ENCODE data around the gene SBK2. TPM values are rescaled to one million over a fixed set of nuclear protein-coding genes. Genes with fewer than 3 reads are reported as not detected.

The SBK2 gene
- total and polyA plus RNA-seq, 12 donors = 0.39 to 14.1 (median 2.0) TPM

GRCh38 chr19:55525289-55526101 is 11.4 kb downstream of the SBK2 start:
- 26 to 30% methylated on average over 29 of the region's 29 CpGs for WGBS, 2 donors
- no peaks in the 10 kb centered on the region for H3K36me3 ChIP-seq
- intact Hi-C loops (cut with DNase I) = no loop called here
- H3K4me3 ChIP-seq = no peak overlapping the region
- H3K9me3 ChIP-seq = no peaks in the 10 kb centered on the region
- peak overlapping the region in 5 of 10 donors; percentile 12 to 52 (median 39) for H3K27ac ChIP-seq
- H3K27me3 ChIP-seq = peaks cover 0 to 9% (median 0%) of the 10 kb centered on the region in 7 donors
- no peak for DNase-seq
- ATAC-seq = peak in 5 of 8 donors; percentile 9 to 36 (median 19)
- TF ChIP-seq, protein P1, sequence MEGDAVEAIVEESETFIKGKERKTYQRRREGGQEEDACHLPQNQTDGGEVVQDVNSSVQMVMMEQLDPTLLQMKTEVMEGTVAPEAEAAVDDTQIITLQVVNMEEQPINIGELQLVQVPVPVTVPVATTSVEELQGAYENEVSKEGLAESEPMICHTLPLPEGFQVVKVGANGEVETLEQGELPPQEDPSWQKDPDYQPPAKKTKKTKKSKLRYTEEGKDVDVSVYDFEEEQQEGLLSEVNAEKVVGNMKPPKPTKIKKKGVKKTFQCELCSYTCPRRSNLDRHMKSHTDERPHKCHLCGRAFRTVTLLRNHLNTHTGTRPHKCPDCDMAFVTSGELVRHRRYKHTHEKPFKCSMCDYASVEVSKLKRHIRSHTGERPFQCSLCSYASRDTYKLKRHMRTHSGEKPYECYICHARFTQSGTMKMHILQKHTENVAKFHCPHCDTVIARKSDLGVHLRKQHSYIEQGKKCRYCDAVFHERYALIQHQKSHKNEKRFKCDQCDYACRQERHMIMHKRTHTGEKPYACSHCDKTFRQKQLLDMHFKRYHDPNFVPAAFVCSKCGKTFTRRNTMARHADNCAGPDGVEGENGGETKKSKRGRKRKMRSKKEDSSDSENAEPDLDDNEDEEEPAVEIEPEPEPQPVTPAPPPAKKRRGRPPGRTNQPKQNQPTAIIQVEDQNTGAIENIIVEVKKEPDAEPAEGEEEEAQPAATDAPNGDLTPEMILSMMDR (IDR thresholded peaks at IDR 0.05) = no peak
- H3K4me1 ChIP-seq = peaks cover 3 to 28% (median 15%) of the 10 kb centered on the region in 9 donors

- WGBS, 2 donors = 79 to 81% methylated on average over 14 of the region's 14 CpGs
- peaks cover 3 to 26% (median 11%) of the 10 kb centered on the region in 9 donors for H3K4me1 ChIP-seq
- ATAC-seq = no peak
- H3K36me3 ChIP-seq = peaks cover 0 to under 1% (median 0%) of the 10 kb centered on the region in 9 donors
- no peaks in the 10 kb centered on the region for H3K9me3 ChIP-seq
- H3K27ac ChIP-seq = no peak overlapping the region
- H3K27me3 ChIP-seq = peaks cover 0 to 6% (median 0%) of the 10 kb centered on the region in 7 donors
- TF ChIP-seq, protein P1 (IDR thresholded peaks at IDR 0.05) = no peak
- DNase-seq = no peak
- intact Hi-C loops (cut with DNase I) = no loop called here
- no peak overlapping the region for H3K4me3 ChIP-seq
Observed at GRCh38 chr19:55520691-55521292, 16.1 kb downstream of the SBK2 start.

DNA sequence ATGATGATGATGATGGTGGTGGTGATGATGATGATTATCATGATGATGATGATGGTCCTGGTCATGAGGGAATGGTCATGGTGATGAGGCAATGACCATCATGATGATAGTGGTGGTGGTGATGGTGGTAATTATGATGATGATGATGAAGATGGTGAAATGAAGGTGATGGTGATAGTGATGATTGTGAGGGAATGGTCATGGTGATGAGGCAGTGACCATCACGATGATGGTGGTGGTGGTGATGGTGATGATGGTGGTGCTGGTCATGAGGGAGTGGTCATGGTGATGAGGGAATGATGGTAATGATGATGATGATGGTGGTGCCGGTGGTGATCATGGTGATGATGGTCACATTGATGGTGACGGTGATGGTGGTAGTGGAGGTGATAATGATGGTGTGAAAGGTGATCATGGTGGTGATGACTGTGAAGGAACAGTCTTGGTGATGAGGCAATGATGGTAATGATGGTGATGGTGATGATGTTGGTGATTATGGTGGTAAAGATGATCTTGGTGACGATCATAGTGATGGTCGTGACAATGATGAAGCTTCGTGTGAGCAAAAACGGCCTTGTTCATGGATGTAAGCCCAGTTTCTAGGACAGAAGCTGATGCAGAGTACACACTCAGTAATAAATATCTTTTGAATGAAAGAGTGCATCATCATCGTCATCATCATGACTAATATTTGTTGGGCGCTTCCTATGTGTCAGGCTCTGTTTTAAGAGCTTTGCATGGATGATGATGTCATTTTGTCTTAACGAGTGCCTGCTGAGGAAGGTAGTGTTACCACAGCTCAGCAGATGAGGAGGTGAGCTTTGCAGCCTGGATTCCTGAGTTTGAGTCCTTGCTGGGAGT is 17.3 kb downstream of the SBK2 start:
- ATAC-seq = no peak

More for the DNA sequence above, 17.3 kb downstream of the SBK2 start:
- TF ChIP-seq, protein P1 (IDR thresholded peaks at IDR 0.05) = no peak
- Histone ChIP-seq H3K36me3 (peaks cover 0 to 10% (median 0%) of the 10 kb centered on the region in 9 donors), H3K4me3 (no peak overlapping the region), H3K27me3 (no peaks in the 10 kb centered on the region), H3K4me1 (peaks cover 3 to 22% (median 9%) of the 10 kb centered on the region in 9 donors), H3K9me3 (no peaks in the 10 kb centered on the region), H3K27ac (no peak overlapping the region)
- no peak for DNase-seq
- intact Hi-C loops (cut with DNase I) = loop anchor here in 6 of 10 donors (5.0 to 10.0 kb wide), 8 partner anchors 63 to 115 kb away; partner anchors contain the start of genes ZNF865 (in 3 of the 6), FIZ1 (in 1 of the 6), ZNF524 (in 1 of the 6) and ZNF579 (in 1 of the 6)
- WGBS, 2 donors = 84 to 93% methylated on average over 10 of the region's 10 CpGs
